ENCODE data around the gene TAF6. TPM values are rescaled to one million over a fixed set of nuclear protein-coding genes. Genes with fewer than 3 reads are reported as not detected.

Gene TAF6
- total RNA-seq, 1 donor from 2014 or later = 17.5 TPM

DNA sequence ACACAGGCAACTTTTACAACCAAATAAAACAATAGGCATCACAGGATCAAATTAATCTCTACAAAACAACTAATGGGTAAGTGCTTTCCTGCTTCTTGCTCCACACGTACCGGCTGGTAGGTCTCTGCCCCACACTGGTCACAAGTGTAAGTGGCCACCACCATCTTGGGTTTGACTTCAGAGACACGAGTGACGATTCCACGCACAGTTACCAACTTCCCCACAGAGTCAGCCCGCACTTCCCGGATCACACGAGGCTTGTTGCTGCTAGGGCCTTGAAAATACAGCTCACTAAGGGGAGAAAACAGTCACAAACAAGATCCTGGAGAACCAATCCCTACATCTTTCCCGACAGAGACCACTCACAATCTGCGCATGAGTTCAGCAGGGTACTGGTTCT is 20.2 kb downstream of the TAF6 start:
- DNase-seq (ENCODE audit: low spot score in 2 of 2) = no peak
- FAIRE-seq = no peak

DNA sequence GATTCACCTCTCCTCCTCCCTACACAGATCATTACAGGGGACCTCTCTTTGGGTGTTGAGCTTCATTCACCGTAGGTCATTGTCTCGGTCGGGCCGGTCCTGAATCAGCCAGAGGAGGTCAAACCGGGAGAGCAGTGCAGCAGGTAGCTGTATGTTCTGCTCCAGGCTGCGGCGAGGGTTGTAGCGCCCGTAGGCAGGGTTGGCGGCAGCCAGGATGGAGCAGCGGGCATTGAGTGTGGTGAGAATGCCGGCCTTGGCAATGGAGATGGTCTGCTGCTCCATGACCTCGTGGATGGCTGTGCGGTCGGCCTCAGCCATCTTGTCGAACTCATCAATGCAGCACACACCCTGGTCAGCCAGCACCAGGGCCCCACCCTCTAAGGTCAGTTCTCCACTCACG is 23.5 kb downstream of the TAF6 start:
- DNase-seq (ENCODE audit: low spot score in 2 of 2) (no peak), FAIRE-seq (no peak)

DNA sequence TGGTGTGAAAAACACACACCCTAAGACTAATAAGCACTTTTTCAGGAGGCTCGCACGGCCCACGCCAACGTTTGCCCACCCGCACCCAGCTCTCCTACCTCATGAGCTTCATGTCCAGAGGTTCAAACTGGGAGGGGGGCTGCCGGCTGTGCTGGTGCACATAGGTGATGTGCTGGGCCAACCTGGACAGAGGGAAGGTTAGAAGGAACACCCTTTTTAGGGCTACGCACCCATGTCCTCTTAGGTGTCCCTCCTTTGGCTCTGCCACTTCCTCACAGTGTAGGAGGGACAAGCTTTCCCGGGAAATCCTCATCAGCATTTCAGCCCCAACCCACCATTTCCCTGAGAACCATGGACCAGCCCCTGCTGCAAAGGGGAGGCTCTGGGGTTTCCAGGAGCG is 23.9 kb downstream of the TAF6 start:
- no peak for DNase-seq (ENCODE audit: low spot score in 2 of 2)
- FAIRE-seq = no peak

DNA sequence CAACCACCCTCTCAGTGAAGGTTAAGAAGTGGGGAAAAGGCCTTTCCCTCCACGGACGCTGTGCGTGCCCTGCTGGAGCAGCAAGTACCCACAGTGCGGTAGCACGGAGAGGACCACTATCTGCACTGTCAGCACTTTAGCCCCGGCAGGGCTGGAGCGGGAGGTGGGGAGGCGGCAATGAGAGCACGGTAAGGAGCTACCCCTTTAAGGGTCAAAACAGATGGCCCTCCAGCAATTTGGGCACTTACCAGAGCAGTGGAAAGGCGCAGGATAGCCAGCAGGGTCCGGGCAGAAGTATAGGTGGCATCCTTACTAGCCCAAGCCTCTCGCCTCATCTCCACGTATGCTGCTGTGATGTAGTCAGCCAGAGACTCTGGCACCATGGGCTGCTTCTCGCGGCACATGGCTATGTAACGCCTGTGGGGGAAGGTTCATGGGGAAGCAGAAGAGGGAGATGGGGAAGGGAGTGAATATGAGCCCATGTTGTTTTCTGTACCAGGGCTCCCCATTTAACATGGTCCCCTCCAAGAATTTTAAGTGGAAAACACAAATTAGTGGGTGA is 25.2 kb downstream of the TAF6 start:
- FAIRE-seq (no peak), DNase-seq (ENCODE audit: low spot score in 2 of 2) (no peak)

DNA sequence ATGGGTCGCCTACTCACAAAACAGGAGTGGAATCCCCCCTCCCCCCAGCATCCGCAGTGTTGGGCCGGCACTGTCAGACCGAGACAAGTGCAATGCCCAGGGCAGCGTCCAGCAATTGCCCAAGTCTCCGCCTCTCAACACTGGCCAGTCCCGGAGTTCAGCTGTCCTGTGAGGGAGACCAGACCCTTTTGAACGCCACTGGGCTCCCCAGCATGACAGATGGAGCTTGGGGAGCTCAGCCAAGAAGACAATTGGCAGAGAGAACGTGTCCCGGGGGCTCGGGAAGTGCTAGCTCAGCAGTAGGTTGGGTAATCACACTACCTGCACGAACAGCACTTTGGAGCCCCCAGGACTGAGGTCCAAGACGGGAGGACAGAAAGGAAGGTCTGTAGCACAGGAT is 25.7 kb downstream of the TAF6 start:
- DNase-seq (ENCODE audit: low spot score in 2 of 2) = no peak
- no peak for FAIRE-seq

DNA sequence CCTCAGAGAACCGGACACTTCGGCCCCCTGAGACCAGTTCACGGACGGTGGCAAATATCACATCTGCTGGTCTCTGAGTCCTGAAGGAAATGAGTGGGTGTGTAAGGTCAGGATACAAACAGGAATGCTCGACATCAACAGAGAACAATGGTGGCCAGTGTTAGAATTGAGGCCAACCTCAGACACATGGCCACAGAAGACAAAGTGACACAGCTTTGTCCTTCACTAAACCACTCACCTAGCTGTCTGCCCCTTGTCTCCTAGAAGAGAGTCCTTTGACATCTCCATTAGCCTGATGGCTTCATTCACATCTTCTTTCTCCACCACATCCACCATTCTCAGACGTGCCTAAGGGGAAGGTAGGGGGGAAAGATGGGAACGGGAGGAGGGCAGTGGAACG is 26.1 kb downstream of the TAF6 start:
- no peak for FAIRE-seq
- no peak for DNase-seq (ENCODE audit: low spot score in 2 of 2)

DNA sequence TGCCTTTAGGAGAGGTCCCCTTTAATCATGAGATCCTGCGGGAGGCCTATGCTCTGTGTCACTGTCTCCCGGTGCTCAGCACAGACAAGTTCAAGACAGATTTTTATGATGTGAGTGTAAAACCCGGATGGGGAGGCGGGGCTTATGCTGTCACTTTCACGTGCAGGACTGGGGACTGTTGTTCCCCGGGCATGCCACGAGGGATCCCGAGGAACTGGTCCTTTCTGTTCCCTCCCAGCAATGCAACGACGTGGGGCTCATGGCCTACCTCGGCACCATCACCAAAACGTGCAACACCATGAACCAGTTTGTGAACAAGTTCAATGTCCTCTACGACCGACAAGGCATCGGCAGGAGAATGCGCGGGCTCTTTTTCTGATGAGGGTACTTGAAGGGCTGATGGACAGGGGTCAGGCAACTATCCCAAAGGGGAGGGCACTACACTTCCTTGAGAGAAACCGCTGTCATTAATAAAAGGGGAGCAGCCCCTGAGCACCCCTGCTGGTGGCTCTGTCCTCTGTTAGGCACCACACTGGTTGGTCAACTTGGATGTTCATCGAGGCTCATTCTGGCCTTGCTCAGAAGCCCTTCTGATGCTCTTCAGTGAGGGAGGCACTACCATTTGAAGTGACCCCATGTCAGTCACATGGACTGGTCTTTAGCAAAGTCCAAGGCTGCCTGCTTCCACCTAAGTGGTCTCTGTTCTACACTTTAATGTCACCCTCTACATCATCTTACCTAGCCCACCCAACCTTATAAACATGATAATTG is 27.6 kb downstream of the TAF6 start:
- DNase-seq (ENCODE audit: low spot score in 2 of 2) (no peak), FAIRE-seq (no peak)

DNA sequence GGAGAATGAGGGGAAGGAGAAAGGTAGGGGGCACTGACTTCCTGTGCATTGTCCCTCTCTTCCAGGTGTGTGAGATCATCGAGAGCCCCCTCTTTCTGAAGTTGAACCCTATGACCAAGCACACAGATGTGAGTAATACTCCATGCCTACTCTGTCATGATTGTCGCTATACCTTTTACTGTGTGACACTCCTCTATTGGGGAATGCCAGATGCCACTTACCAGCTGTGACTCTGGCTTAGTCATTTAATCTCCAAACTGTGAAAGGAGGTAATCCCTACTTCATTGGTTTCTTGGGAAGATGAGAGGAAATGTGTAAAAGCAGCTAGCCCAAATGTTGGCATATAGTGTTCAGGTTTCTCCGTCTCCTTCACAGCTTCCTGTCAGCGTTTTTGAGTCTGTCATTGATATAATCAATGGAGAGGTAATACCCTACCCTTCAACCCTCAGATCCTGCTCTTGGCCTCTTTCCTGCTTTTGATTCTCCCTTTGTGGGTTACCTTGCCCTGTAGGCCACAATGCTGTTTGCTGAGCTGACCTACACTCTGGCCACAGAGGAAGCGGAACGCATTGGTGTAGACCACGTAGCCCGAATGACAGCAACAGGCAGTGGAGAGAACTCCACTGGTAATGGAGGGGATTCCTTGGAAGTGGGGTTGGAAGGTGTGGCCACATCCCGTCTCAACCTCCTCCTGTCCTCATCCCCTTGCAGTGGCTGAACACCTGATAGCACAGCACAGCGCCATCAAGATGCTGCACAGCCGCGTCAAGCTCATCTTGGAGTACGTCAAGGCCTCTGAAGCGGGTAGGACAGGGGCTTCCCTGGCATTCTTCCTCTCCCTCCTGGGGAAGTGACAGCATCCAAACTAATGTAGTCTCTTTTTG is 28.4 kb downstream of the TAF6 start:
- no peak for DNase-seq (ENCODE audit: low spot score in 2 of 2)
- FAIRE-seq = no peak

DNA sequence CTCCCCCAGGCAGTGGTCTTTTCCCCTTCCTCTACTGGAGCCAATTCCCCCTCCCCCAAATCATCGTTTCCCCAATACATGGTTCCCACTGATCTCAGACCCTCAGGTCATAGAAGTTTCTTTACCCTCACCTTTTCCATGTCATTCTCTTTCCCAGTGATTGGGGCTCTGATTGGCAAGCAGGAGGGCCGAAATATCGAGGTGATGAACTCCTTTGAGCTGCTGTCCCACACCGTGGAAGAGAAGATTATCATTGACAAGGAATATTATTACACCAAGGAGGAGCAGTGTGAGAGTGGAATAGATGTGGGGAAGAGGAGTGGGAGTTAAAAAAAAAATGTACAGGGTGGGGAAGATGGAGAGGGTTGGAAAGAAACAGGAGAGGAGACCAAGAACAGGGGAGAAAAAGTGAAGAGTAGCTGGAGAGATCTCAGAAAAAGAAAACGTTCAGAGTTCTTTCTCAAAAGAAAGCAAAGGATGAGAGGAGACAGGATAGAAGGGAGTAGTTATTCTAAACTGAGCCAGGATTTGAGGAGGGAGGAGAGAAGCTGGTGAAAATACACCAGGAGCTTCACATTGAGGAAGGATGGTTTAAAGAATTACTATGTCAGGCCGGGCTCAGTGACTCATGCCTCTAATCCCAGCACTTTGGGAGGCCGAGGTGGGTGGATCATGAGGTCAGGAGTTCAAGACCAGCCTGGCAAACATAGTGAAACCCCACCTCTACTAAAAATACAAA is 29.5 kb downstream of the TAF6 start:
- DNase-seq (ENCODE audit: low spot score in 2 of 2) (no peak), FAIRE-seq (no peak)

DNA sequence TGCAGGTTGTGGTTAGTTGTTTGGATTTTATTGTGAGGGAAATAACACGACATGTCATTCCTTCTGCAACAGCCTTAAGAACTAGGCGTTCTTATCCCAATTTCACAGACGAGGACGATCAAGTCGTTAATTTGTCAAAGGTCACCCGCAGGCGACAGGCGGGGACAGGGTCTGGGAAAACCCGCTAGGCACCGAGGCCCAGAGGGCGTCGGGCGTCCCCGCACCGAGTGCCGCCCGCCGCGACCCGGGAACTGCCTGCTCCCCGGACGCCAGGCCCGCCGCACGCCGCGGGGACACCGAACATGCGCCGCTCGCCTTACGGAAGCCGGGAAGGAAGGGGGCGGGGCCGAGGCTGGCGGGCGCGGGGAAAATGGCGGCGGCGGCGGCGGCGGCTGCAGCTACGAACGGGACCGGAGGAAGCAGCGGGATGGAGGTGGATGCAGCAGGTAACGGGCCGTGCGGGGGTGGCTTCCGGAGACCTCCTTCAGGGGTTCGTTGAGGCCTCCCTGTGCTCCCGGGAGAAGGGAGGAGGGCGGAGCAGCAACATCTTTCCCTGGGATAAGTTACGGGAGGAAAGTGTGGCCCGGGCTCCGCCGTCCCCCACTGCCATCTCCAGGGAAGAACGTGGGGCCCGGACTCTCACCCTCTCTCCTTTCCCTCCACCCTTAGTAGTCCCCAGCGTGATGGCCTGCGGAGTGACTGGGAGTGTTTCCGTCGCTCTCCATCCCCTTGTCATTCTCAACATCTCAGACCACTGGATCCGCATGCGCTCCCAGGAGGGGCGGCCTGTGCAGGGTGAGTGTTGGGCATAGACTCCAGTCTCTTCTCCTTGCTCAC is 30.3 kb downstream of the TAF6 start, which contains the start of gene COPS6:
Gene COPS6, plus strand, starts transcription at position 349 of the 837 bp plus-strand sequence. Its CDS starts 22 bp downstream, at position 371.
- DNase-seq (ENCODE audit: low spot score in 2 of 2) (peak; percentile 90 to 92), FAIRE-seq (no peak)

DNA sequence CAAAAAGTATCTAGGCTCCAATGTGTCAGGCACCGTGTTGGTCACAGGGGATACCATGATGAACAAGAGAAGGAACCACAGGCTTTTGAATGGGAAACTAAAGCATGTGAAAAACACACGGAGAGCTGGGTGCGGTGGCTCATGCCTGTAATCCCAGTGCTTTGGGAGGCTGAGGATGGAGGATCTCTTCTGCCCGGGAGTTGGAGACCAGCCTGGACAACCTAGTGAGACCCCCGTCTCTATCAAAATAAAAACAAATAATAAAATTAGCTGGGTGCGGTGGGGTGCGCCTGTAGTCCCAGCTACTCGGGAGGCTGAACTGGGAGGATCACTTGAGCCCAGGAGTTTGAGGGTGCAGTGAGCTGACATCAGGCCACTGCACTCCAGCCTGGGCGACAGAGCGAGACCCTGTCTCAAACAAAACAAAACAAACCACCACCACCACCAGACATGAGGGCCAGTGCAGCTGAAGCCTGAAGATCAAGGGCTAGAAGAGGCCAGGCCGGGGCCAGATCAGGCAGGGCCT is 31.0 kb downstream of the TAF6 start:
- FAIRE-seq (no peak), DNase-seq (ENCODE audit: low spot score in 2 of 2) (no peak)

DNA sequence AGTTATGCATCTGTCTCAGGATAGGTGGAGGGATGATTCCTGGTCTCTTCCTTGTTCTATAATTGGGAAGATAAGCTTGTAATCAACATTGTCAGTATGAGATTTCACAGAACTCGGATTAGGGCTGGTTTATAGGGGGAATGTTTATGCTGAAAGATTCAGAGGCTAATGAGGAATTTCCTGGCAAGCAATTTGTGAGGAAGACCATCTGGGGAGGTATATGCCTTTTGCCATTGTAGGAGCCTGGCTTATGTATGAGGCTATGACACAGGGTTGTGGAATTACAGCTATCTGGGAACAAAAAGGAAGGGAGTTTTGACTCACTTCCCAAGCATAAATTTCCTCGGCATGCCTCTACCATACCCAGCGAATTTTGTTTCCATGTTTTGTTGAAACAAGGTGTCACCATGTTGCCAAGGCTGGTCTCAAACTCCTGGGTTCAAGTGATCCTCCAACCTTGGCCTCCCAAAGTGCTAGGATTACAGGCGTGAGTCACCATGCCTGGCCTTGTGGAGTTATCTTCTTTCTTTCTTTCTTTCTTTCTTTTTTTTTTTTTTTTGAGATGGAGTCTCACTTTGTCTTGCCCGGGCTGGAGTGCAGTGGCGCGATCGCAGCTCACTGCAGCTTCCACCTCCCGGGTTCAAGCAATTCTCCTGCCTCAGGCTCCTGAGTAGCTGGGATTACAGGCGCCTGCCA is 32.0 kb downstream of the TAF6 start:
- FAIRE-seq = no peak
- no peak for DNase-seq (ENCODE audit: low spot score in 2 of 2)

DNA sequence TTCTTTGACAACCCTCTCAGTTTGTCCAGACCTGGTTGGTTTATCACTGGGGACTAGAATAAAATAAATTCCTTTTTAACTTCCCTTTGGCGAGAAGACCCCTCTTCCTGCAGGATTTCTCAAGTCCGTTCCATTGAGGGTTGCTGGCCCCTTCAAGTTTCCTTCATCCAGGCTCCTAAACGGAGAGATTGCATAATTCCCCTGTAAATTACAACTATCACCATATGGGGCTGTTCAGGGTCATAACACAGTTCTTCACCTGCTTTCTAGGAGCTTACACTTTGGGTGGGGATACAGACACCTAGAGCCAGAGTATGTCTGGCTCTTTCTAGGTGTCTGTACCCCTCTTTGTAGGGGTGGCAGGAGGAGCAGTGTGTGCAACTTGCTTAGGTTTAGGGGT is 33.6 kb downstream of the TAF6 start:
- no peak for FAIRE-seq
- DNase-seq (ENCODE audit: low spot score in 2 of 2) = no peak

DNA sequence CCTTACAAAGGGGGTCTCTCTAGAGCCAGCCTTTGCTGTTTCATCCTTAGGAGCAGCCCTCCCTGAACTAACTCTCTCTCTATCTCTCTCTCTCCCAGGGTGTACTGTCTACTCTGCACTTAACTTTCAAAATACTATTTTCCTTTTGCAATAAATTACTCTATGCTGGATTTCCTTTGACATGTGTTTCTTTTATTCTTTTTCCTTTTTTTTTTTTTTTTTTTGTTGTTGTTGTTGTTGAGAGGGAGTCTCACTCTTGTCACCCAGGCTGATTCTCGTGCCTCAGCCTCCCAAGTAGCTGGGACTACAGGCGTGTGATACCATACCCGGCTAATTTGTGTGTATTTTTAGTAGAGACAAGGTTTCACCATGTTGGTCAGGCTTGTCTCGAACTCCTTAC is 36.2 kb downstream of the TAF6 start:
- FAIRE-seq = no peak
- DNase-seq (ENCODE audit: low spot score in 2 of 2) = no peak

DNA sequence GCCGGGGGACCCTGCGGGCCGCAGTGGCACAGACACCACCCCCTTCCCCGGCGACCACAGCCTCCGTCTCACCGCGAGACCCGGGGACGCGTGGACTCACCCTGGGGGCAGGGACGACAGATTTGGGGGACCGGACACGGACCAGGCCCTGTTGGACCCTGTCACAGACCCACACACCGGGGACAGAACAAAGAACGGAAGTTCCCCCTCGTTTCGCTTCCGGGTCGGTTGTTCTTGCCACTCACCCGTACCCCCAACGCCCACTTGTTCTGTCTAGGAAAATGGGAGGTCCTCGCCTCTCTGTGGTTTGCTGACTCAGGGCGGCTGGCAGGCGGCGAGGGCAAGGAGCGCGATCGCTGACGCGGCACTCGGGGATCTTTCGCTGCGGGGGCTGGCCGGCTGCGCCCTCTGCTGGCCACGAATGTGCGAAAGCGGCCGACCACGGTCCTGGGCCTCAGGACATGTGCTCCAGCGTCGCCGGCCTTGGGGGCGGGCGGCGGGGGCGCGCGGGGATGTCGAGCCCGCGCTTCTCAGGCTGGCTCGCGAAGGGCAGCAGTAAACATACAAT is 37.5 kb downstream of the TAF6 start, which contains the start of gene ZNF3:
Gene ZNF3, minus strand, starts transcription at position 189 of the 568 bp plus-strand sequence. CDS start 4,366 bp downstream, outside the sequence.
- DNase-seq (ENCODE audit: low spot score in 2 of 2) (peak; percentile 96 to 97), FAIRE-seq (peak; percentile 17)

DNA sequence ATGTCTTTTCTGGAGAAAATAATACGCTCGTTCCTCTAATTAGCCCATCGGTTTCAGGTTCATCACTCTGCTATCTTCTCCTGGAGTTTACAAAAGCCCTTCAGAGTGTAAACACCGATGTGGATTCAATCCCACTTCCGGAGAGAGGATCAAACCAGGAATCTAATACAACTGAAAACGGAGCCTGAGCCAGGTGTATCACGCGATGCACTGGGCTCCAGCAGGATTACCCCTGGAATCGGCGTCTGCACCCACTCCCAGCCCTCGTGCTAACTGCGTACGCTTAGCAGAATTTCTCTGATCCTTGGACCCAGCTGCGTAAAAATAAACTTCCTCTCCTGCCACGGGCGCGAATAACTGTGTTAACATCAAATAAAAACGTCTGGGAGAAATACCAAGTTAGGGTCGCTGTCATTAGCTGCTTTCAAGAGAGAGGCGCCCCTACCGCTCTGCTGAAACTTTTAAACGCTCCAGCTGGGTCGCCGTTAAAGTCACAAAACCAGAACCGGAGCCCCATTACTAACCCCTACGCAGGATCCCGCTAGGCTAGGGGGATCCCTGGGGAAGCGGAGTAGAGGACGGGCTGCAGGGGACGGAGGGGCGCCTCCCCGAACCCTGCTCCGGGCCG is 38.1 kb downstream of the TAF6 start:
- no peak for FAIRE-seq
- DNase-seq (ENCODE audit: low spot score in 2 of 2) = no peak

DNA sequence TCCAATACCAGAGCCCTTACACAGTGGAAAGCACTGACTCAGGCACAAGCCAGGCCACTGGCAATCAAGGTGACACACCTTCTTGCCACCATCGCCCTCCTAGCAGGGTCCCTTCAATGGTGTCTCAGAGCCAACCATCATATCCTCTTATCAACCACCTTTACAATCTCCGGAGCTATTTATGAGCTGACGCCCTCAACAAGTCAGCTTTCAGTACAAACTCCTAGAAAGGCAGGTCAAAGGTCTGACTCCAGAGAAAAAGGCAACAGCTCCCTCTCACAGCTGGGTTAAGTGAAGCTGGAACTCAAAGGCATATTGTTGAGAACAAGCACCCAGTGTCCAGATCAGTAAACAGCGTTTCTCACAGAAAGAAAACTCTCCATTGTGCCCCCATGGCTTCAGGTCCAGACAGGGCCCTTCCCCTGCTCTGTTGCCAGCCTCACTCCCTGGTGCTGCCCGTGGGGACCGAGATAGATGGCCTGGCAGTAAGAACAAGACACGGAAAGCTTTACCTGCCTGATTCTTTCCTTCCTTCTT is 40.1 kb downstream of the TAF6 start:
- FAIRE-seq = no peak

DNA sequence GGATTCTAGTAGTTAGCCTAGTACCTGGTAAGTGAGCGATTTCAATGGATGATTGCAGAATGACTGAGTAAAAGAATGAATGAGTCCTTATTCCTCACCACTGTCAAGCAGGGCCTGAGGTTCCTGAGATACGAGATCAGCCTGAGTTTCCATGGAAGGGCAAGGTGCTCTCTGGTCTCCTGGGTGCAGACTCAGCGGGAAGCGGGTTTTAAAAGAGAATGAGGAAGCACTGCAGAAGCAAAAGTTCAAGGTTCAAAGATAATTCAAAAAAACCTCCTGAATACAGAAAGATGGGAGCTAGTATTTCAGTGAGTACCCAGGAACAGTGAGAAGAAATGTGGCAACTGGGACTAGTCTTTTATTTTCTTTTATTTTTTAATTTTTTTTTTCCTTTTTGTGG is 42.0 kb downstream of the TAF6 start:
- FAIRE-seq (no peak), DNase-seq (ENCODE audit: low spot score in 2 of 2) (no peak)

More for the DNA sequence above, 40.1 kb downstream of the TAF6 start:
- no peak for DNase-seq (ENCODE audit: low spot score in 2 of 2)
